ENCODE data around the gene LRRC36.

LRRC36 gene

DNA sequence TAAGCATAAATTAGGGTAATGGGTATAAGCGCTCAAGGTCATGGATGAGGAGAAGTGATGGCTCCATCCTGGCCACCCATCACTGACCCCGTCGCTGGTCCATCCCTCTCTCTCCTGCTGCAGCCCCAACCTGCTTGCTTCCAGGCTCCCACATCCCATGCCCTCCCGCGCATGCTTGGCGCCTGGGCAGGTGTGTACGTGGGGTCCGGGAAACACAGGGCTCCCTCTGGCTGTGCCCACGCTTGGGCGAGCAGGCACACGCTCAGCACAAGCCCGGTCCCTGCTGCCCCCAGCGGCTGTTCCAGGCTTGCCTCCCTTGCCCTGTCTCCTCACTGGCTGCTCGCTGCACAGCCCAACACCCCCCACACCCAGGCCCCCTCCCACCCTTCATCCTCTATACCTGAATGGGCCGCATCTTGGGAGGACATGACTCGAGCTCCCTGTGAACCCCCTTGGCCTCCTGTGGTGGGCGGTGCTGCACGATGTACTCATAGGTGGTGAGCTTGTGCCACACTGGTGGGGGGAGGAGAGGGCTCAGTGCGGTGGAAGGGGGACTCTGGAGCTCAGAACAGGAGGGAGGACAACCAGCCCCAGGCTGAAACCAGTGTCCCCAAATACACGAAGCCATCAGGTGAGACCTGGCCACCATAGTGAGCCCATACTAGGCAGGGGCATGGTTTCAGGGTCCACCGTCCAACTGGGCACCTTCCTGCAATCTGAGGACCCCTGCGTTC is 71.4 kb downstream of the LRRC36 start:
- TF ChIP-seq, protein P1, sequence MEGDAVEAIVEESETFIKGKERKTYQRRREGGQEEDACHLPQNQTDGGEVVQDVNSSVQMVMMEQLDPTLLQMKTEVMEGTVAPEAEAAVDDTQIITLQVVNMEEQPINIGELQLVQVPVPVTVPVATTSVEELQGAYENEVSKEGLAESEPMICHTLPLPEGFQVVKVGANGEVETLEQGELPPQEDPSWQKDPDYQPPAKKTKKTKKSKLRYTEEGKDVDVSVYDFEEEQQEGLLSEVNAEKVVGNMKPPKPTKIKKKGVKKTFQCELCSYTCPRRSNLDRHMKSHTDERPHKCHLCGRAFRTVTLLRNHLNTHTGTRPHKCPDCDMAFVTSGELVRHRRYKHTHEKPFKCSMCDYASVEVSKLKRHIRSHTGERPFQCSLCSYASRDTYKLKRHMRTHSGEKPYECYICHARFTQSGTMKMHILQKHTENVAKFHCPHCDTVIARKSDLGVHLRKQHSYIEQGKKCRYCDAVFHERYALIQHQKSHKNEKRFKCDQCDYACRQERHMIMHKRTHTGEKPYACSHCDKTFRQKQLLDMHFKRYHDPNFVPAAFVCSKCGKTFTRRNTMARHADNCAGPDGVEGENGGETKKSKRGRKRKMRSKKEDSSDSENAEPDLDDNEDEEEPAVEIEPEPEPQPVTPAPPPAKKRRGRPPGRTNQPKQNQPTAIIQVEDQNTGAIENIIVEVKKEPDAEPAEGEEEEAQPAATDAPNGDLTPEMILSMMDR (IDR thresholded peaks at IDR 0.05; ENCODE audit: borderline replicate concordance, extremely low read depth, low read length, poor library complexity, severe bottlenecking): peak; percentile 31
- no peak for TF ChIP-seq EZH2 (IDR thresholded peaks at IDR 0.05; ENCODE audit: borderline replicate concordance, low read depth, low read length, severe bottlenecking)
- H3K36me3 ChIP-seq (ENCODE audit: insufficient read depth, low read length): no peaks in the 10 kb centered on the region
- H3K9ac ChIP-seq (ENCODE audit: low read depth, low read length): no peak overlapping the region
- ATAC-seq (ENCODE audit: insufficient read depth, low read depth) (no peak), DNase-seq (no peak)
- no peak overlapping the region for H3K27ac ChIP-seq (ENCODE audit: low read length)
- H2AFZ ChIP-seq (ENCODE audit: low read depth, low read length): no peak overlapping the region
- H3K4me3 ChIP-seq (ENCODE audit: low read depth in 1 of 2, low read length in 2 of 2): no peak overlapping the region
- H3K27me3 ChIP-seq (ENCODE audit: insufficient read depth, low read length, poor library complexity): no peaks in the 10 kb centered on the region
- H3K79me2 ChIP-seq (ENCODE audit: insufficient read depth, low read length): no peaks in the 10 kb centered on the region
- no peak overlapping the region for H3K4me2 ChIP-seq (ENCODE audit: insufficient read depth, low read length)
- H3K9me3 ChIP-seq (ENCODE audit: insufficient read depth, low read length, severe bottlenecking): no peaks in the 10 kb centered on the region
- no peaks in the 10 kb centered on the region for H4K20me1 ChIP-seq (ENCODE audit: insufficient read depth, low read length)
- no peaks in the 10 kb centered on the region for H3K4me1 ChIP-seq (ENCODE audit: insufficient read depth, low read length)

DNA sequence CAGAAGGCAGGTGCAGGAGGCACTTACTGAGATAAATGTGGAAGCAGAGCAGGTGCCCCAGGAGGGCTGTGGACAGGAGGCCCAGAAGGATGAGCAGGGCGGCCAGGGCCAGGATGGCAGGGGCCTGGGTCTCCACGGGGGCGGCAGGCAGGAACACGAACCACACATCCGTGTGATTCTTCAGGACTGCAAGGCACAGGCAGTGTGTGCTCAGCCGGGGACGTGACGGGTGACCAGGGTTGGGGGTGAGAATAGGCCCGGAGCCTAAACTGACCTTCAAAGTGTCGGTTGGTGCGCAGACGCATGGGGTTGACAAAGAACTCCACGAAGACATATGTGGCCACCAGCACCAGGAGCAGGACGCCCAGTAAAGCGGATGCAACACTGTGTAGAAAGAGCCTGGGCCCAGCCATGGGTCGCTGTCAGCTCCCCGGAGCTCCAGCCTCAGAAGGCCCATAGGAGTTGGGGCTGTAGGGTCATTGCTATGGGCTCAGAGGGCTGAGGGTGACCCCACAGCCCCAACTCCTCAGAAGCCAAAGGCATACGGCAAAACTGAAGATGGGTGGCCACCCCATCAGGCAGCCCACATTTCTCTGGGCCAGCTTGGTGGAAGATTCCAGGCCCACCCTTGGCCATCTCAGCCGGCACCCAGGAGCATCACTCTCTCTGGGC is 72.1 kb downstream of the LRRC36 start:
- H3K9ac ChIP-seq (ENCODE audit: low read depth, low read length): no peak overlapping the region
- no peaks in the 10 kb centered on the region for H4K20me1 ChIP-seq (ENCODE audit: insufficient read depth, low read length)
- TF ChIP-seq EZH2 (IDR thresholded peaks at IDR 0.05; ENCODE audit: borderline replicate concordance, low read depth, low read length, severe bottlenecking): no peak
- TF ChIP-seq, protein P1 (IDR thresholded peaks at IDR 0.05; ENCODE audit: borderline replicate concordance, extremely low read depth, low read length, poor library complexity, severe bottlenecking): no peak
- no peak overlapping the region for H3K4me2 ChIP-seq (ENCODE audit: insufficient read depth, low read length)
- no peaks in the 10 kb centered on the region for H3K36me3 ChIP-seq (ENCODE audit: insufficient read depth, low read length)
- H3K9me3 ChIP-seq (ENCODE audit: insufficient read depth, low read length, severe bottlenecking): no peaks in the 10 kb centered on the region
- no peaks in the 10 kb centered on the region for H3K27me3 ChIP-seq (ENCODE audit: insufficient read depth, low read length, poor library complexity)
- no peak overlapping the region for H2AFZ ChIP-seq (ENCODE audit: low read depth, low read length)
- no peaks in the 10 kb centered on the region for H3K4me1 ChIP-seq (ENCODE audit: insufficient read depth, low read length)
- ATAC-seq (ENCODE audit: insufficient read depth, low read depth) (no peak), DNase-seq (no peak)
- H3K4me3 ChIP-seq (ENCODE audit: low read depth in 1 of 2, low read length in 2 of 2): no peak overlapping the region
- no peaks in the 10 kb centered on the region for H3K79me2 ChIP-seq (ENCODE audit: insufficient read depth, low read length)
- no peak overlapping the region for H3K27ac ChIP-seq (ENCODE audit: low read length)

DNA sequence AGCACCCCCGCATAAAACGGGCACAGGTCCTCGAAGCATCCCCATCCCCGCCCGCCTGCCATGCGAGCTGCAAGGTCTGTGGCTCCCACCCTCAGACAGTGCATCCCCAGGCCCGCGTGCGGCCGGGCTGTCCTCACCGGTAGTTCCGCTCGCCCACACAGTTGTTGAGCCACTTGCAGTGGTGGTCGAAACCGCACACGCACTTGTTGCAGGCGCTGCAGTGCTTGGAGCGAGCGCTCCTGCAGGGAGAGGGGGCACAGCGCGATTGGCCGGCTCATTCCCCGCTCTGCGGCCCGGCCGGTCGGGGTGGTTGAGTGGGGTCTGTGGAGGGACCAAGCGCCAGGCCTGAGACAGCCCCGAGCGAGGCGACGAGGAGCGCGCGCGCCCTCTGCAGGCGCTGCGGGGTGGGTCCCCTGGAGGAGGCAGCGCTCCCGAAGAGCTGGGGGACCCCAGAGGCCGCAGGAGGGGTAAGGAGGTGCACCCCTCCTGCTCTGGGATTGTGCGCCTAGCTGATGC is 72.7 kb downstream of the LRRC36 start:
- Histone ChIP-seq H3K4me2 (ENCODE audit: insufficient read depth, low read length) (no peak overlapping the region), H3K4me1 (ENCODE audit: insufficient read depth, low read length) (no peaks in the 10 kb centered on the region), H3K79me2 (ENCODE audit: insufficient read depth, low read length) (no peaks in the 10 kb centered on the region), H3K9me3 (ENCODE audit: insufficient read depth, low read length, severe bottlenecking) (no peaks in the 10 kb centered on the region), H3K27me3 (ENCODE audit: insufficient read depth, low read length, poor library complexity) (no peaks in the 10 kb centered on the region), H3K36me3 (ENCODE audit: insufficient read depth, low read length) (no peaks in the 10 kb centered on the region), H3K4me3 (ENCODE audit: low read depth in 1 of 2, low read length in 2 of 2) (no peak overlapping the region), H3K9ac (ENCODE audit: low read depth, low read length) (no peak overlapping the region), H4K20me1 (ENCODE audit: insufficient read depth, low read length) (no peaks in the 10 kb centered on the region), H2AFZ (ENCODE audit: low read depth, low read length) (no peak overlapping the region), H3K27ac (ENCODE audit: low read length) (no peak overlapping the region)
- no peak for ATAC-seq (ENCODE audit: insufficient read depth, low read depth)
- DNase-seq: no peak
- TF ChIP-seq EZH2 (IDR thresholded peaks at IDR 0.05; ENCODE audit: borderline replicate concordance, low read depth, low read length, severe bottlenecking): no peak
- TF ChIP-seq, protein P1 (IDR thresholded peaks at IDR 0.05; ENCODE audit: borderline replicate concordance, extremely low read depth, low read length, poor library complexity, severe bottlenecking): peak; percentile 57
